GM12873 (cell line): ENCODE data around the gene TMED1.

Experiments
- TF ChIP-seq, protein P1 (sequence below): IDR thresholded peaks from 2 replicates; pipeline ENCODE4 v1.5.1; 2012; ENCODE audit warnings: low read depth, mild to moderate bottlenecking, moderate library complexity, low read length, control low read depth; ENCODE audit not compliant: insufficient read depth; ENCODE audit errors: missing control alignments

Gene TMED1

DNA sequence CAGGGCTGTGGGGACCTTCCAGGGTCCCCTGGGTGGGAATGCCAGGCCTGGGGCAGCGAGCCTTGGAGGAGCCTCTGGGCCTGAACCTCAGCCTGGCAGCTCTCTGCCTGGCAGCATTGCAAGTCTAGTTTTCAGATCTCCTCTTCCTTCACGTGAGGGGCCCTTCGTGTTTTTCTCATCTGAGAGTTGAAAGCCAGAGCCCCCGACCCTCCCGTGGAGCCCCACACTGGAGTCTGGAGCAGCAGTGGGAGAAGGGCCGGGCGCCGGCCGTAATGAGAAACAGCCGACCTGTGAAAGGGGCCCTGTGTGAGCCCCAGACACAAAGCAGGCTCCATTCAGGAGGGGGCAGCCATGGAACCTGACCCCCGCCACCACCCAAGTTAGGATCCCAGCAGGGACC is 19.3 kb downstream of the TMED1 start:
- TF ChIP-seq, protein P1, sequence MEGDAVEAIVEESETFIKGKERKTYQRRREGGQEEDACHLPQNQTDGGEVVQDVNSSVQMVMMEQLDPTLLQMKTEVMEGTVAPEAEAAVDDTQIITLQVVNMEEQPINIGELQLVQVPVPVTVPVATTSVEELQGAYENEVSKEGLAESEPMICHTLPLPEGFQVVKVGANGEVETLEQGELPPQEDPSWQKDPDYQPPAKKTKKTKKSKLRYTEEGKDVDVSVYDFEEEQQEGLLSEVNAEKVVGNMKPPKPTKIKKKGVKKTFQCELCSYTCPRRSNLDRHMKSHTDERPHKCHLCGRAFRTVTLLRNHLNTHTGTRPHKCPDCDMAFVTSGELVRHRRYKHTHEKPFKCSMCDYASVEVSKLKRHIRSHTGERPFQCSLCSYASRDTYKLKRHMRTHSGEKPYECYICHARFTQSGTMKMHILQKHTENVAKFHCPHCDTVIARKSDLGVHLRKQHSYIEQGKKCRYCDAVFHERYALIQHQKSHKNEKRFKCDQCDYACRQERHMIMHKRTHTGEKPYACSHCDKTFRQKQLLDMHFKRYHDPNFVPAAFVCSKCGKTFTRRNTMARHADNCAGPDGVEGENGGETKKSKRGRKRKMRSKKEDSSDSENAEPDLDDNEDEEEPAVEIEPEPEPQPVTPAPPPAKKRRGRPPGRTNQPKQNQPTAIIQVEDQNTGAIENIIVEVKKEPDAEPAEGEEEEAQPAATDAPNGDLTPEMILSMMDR = no peak

DNA sequence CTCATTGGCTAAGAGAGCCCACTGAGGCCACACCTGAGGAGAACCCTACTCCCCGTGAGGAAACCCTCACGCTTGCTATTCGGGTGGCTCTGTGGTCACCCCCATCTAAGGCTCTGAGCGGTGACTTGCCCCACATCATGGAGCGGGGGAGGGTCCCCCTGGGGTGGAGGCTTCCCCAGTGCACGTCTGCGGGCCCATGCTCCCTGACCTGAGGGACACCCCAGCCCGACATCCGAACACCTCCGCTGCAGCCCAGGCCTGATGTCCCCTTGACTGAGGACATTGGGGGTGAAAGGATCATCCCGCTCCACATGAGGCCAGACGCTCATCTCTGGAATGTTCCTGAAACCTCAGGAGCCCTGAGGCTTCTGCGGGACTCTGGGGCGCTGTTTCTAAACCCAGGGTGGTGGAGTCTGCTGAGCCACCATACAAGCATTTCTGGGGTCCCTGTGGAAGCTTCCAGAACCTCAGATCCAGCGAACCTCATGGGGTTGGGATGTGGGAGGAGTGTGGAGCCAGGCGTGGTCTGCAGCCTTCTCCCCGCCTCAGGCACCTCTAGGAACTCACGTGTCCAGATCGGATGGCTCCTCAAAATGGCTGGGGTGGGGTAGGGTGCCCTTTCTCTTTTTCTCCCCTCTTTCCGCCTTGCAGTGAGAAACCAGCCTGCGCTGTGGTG is 19.9 kb downstream of the TMED1 start:
- TF ChIP-seq, protein P1 = no peak

DNA sequence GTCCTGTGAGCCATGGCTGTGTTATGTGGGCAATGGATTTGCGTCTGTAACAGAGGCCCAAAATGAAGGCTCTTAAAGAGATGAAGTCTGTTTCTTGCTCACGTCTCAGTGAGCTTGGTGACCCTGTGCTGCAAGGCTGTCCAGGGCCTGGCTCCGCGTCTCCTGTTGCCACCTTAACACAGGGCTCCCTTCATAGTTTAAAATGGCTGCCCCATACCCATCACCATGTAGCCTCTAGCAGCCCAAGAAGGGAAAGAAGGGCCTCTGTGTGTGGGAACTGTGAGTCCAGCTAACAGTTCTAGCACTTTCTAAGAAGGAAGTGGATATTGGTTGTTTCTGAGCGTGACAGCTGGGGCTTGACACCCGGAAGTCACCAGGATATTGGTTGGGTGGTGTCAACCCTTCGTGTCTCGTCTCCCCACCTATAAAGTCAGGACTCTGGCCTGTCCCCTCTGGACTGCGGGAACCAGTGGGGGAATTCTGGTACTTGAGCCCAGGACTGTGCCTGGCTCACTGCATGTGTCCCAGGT is 20.9 kb downstream of the TMED1 start:
- TF ChIP-seq, protein P1 = no peak

DNA sequence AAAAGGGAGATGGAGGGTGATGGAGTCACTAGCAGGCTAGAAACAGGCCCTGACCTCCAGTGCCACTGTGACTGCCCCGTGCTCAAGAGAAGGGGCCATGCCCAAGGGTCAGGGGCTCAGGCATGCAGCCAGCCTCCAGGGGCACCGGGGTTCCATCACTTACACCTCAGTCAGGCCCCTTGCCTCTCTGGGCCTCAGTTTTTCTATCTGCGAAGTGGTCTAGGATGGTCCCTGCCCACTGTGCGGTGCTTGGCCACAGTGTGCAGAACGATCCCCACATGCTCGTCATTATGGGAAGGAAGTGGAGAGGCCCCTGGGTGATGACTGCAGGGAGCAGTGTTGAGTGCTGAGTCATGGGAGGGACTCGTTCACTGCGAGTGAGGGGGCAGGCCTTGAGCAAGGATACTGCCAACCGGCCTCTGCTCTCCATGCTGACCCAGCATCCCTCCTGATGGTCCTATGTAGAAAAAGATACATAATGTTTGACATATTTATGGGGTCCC is 23.1 kb downstream of the TMED1 start:
- TF ChIP-seq, protein P1 = no peak

DNA sequence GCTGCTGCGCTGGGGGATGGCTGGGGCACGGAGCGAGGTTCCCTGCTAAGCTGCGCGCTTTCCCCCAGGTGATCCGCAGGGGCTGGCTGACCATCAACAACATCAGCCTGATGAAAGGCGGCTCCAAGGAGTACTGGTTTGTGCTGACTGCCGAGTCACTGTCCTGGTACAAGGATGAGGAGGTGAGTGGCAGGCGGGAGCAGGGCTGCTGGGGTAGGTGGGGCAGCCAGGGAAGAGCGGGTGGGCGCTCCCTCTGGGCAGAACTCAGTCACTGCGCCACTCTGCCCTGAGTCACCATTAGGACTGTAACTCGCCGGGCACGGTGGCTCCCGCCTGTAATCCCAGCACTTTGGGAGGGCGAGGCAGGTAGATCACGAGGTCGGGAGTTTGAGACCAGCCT is 23.8 kb downstream of the TMED1 start:
- TF ChIP-seq, protein P1 = no peak

DNA sequence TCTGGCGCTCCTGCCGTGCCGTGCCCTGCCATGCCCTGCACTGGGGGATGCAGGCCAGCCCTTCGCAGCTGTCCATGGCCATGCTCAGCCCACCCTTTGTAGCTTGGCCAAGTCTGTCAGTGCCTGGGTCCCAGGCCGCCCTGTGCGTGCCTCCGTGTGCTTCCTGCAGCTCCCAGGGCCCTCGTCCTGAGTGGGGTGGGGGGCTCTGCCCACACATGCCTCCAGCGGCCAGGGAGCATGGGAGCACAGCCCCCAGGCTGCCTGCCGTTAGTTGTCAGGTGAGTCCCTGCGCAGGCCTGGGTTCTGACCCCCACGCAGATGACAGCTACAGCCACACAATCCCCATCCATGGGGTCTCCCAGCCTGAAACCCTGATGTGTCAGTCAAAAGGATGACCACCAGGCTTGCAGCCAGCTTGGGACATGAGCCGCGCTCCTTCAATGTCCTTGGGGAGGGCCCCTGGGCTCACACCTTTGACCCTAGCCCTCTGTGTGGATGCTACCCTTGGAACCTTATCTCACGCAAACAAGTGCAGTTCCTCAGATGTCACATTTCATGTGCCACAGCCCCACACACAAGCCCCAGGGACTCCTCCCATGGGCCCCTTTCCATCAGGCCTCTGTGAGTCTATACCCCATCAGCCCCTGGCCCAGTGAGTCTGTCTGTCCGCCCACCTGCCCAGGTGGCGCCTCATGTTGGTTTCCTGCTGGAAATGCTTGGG is 24.5 kb downstream of the TMED1 start:
- TF ChIP-seq, protein P1 = no peak

DNA sequence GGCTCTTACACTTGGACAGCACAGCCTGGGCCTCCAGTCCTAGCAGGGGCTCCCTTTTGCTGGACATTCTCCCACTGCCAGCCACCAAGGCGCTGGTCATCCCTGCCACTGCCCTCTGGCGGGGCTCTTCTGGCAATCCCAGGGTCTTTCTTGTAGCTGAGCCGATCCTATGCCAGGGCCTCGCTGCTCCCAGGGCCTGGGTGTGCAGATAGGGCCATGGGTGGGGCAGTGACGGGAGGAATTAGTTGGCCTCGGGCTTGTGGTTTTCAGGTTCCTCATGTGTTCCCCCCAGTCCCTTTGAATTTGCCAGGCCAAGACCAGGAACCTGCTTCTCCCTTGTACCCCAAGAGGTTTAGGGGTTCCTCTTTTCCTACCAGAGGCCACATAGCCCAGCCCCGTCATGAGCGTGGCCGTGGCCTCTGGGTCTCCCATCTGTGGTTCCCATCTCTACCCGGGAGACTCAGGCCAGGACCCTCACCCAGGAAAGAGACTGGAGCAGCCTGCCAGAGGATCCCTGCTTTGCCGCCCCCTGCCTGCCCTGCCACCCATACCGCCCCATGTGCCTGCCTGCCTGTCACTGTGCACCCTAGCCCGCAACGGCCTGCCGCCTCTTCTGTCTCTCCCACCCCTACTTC is 26.2 kb downstream of the TMED1 start:
- TF ChIP-seq, protein P1 = no peak
